Iris pigment epithelial cell (primary cell): Measurements from ENCODE around the gene TRMT61A.
"Not testable (repeated sequence)": the region's sequence is repeated elsewhere in the genome, so short reads cannot be mapped to it uniquely, and the experiment has no call there.

ENCODE experiments used
- DNase-seq: peaks from one replicate; pipeline ENCODE4 v3.0.0-alpha.2; 2011; ENCODE audit warnings: low read depth

TRMT61A gene

DNA sequence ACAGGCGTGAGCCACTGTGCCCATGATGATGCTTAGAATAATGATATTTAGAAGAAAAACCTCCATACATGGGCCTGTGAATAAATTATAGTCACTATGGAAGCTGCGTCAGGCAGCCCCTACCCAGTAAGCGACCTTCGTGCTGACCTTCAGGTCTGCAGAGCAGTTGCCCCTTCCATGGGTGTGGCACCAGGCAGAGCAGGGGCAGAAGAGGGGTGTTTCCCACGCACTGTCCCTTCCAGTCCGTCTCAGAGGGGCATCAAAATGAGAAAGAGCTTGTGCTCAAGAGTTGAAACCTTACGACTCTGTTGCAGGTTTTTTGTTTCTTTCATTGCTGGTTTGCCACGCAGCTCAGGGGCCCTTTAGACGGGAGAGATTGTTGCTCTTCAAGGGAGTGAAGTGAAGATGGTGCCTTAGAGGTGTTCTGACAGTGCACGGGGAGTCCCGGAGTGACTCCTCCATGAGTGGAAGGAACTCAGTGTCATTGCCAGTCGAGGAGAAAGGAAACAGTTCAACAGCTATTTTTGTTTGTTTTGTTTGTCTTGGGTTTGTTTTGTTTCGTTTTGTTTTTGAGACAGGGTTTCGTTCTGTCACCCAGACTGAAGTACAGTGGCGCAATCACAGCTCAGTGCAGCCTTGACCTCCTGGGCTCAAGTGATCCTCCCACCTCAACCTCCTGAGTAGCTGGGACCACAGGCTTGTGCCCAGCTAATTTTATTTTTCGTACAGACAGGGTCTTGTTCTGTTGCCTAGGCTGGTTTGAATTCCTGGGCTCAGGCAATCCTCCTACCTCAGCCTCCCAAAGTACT, 20.3 kb upstream of the TRMT61A start:
- DNase-seq = no peak

DNA sequence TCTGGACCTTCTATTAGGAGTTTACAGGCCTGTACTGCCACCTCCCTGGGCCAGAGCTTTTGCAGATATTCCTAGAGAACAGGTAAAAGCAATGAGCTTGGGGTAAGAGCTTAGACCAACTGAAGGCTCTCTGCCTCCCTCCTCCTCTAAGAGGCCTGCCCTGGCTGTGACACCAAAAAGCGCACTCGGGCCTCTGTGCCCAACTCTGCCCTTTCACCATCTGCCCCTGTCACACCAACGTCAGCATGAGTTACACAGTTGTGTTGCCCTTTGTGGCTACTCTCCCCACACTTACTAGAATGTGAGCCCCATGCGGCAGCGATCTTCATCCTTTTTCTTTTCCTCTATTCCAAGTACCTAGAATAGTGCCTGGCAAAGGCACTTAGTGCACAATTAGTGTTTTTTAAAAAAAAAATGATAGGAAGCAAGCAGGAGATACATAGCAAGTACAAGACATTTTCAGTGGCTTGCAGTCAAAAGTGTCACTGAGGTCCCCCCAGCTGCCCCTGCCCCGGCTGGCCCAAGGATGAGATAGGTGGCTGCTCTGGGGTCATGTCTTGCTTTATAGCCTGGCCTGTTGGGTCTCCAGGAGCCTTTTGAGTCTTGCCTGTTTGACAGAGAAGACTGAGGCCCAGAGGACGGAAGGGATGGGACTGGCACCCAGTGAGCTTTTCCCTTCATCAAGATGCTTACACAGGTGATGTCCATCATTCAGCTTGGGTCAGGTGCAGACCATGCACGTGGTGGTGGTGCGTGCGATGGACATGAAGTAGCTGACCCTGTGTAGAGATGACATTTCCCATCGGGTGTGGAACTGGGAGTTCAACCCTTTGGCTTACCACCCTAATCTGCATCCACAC, 18.9 kb upstream of the TRMT61A start:
- DNase-seq = no peak

GRCh38 chr14:103510724-103511693, 18.0 kb upstream of the TRMT61A start:
- no peak for DNase-seq

DNA sequence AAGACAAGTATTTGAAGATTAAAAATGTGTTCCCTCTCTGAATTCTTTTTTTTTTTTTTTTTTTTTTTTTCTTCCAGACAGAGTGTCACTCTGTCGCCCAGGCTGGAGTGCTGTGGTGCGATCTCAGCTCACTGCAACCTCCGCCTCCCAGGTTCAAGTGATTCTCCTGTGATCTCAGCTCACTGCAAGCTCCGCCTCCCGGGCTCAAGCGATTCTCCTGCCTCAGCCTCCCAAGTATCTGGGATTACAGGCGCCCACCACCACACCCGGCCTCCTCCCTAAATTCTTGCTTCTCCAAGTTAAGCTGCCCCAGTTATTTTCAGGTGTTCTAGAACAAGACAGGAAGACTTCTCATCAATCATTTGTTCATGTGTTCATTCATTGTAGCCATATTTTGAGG, 16.8 kb upstream of the TRMT61A start:
- DNase-seq = not testable (repeated sequence)

GRCh38 chr14:103512701-103513611, 16.0 kb upstream of the TRMT61A start:
- peak; percentile 51 for DNase-seq

GRCh38 chr14:103514596-103515421, 14.2 kb upstream of the TRMT61A start:
- DNase-seq = no peak

GRCh38 chr14:103516426-103517173, 12.4 kb upstream of the TRMT61A start:
- no peak for DNase-seq

DNA sequence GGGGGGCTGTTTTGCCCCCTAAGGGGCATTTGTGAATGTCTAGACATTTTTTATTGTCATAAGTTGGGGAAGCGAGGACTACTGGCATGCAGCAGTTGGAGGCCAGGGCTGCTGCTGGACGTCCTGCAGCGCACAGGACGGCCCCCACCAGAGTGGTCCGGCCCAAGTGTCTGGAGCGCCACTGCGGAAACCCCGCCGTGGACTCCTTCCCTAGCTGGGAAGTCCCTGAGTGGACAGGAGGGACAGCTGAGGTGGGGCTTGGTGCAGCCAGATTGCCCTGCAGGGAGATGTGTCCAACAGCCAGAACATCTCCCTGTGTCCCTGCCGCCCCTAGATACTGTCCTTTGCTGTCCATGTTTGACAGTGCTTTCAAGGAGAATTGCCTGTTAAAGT, 11.8 kb upstream of the TRMT61A start:
- no peak for DNase-seq

GRCh38 chr14:103517721-103518421, 11.1 kb upstream of the TRMT61A start:
- DNase-seq = no peak

GRCh38 chr14:103518422-103519042, 10.5 kb upstream of the TRMT61A start:
- peak; percentile 33 for DNase-seq

- DNase-seq = no peak
Observed at GRCh38 chr14:103519043-103519836, 9.8 kb upstream of the TRMT61A start.

GRCh38 chr14:103519837-103520212, 9.2 kb upstream of the TRMT61A start:
- no peak for DNase-seq

DNA sequence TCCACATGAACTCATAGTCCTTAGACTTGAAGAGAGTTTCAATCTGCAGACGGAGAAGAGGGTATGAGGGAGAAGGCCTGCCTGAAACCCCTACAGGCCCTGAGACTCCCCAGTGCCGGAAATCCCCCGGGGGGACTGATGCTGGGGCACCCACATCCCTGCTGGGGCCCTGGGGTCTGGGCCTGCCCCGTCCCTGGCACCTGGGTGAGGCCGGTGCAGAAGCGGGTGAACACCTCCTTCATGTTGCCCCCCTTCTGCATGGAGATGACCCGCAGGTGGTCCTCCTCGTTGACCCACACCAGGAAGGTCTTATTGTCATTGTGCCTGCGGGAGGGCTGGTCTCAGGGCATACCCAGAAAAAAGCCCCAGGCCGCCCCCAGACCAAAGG, 8.7 kb upstream of the TRMT61A start:
- DNase-seq = no peak

GRCh38 chr14:103520657-103521437, 8.1 kb upstream of the TRMT61A start:
- DNase-seq = peak; percentile 46

DNA sequence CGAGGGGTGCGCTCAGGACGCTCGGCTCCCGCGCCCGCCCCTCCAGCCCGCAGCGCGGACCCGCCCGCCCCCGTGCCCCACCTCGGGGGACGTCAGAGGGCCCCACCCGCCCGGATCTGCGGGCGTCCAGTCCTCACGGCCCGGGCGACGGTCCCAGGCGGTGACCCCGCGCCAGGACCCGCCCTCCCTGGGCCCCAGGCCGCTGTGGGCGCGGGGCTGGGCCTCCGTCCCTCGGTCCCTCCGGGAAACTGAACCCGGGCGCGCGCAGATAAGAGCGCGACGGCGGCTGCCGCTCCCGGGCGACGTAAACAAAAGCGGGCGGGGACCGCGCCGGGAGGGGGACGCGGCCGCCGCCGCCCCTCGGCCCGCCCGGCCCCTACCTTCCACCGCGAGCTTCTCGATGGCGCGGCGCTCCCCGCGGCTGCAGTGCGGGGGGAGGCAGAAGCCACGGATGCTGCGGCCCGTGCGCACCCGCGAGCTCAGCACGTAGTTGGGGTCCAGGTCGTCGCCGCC, 7.5 kb upstream of the TRMT61A start:
- DNase-seq = no peak

DNA sequence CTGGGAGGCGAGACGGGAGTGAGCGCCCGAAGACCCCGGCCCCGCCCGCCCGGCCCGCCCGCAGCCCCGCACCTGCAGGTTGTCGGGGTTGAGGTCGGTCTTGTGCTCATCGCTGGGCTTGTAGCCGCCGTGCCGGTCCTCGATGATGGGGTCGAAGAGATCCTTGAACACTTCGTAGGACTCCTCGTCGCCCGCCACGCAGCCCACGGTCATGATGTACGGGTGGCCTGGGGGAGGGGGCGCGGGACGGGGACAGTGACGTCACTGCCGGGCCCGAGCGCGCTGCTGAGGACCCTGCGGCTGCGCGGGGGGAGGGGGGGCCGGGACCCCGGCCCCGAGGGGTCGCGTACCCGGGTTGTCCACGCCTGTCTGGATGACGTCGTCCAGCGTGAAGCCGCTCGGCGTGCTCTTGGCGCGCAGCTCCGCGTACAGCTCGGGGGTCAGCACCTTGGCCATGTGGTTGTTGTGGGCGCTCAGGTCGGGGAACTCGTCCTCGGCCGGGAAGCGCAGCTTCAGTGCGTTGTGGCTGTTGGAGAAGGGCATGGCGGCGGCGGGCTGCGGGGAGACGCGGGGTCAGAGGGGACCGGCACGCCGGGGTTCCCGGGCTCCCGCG, 6.9 kb upstream of the TRMT61A start:
- DNase-seq = no peak
